Small intestine (tissue), 7 donors: ENCODE data around the gene PEAK1. TPM values are rescaled to one million over a fixed set of nuclear protein-coding genes. Genes with fewer than 3 reads are reported as not detected.

Experiments
- DNase-seq, 2 donors: peaks; one replicate each; pipeline versions ENCODE4 v3.0.0 to v3.0.0-alpha.2; 2013
- FAIRE-seq: peaks from 2 replicates; lab custom pipeline; 2012; peaks lifted over from hg19 to GRCh38; lab: Jason Lieb, UNC
- H3K27ac ChIP-seq, 3 donors: one replicate each; pipeline ENCODE4 v1.5.1; 2013; ENCODE audit warnings: low read length in 2 of 3, mild to moderate bottlenecking in 2 of 3, control low read depth in 1 of 3, inconsistent platforms in 1 of 3, low read depth in 1 of 3, moderate library complexity in 1 of 3
- H3K27me3 ChIP-seq, 3 donors: one replicate each; pipeline ENCODE4 v1.6.1; 2013; ENCODE audit warnings: low read length in 3 of 3, inconsistent platforms in 1 of 3; ENCODE audit not compliant: control insufficient read depth in 3 of 3, insufficient read depth in 3 of 3
- H3K36me3 ChIP-seq, 3 donors: one replicate each; pipeline ENCODE4 v1.6.1; 2013; ENCODE audit warnings: low read length in 3 of 3, inconsistent platforms in 1 of 3, low read depth in 1 of 3, mild to moderate bottlenecking in 1 of 3, moderate library complexity in 1 of 3; ENCODE audit not compliant: control insufficient read depth in 3 of 3, insufficient read depth in 2 of 3
- H3K4me1 ChIP-seq, 3 donors: one replicate each; pipeline ENCODE4 v1.6.1; 2013; ENCODE audit warnings: low read length in 2 of 3, inconsistent platforms in 1 of 3, low read depth in 1 of 3, mild to moderate bottlenecking in 1 of 3, moderate library complexity in 1 of 3; ENCODE audit not compliant: control insufficient read depth in 3 of 3, insufficient read depth in 2 of 3
- H3K4me3 ChIP-seq, 3 donors: one replicate each; pipeline ENCODE4 v1.5.1; 2013; ENCODE audit warnings: low read length in 3 of 3, control low read depth in 1 of 3, inconsistent platforms in 1 of 3, low read depth in 1 of 3, mild to moderate bottlenecking in 1 of 3, moderate library complexity in 1 of 3
- H3K9me3 ChIP-seq, 2 donors: one replicate each; pipeline ENCODE4 v1.6.1; 2013; ENCODE audit warnings: low read depth in 1 of 2, low read length in 1 of 2; ENCODE audit not compliant: control insufficient read depth in 2 of 2, insufficient read depth in 1 of 2
- WGBS, 3 donors: extraction: QIAGEN DNeasy Blood & Tissue Kit; methylation state at CpG; one replicate each; pipeline ENCODE4 v1.1.7; 2013; 5-methylcytosine and 5-hydroxymethylcytosine counted together
- polyA plus RNA-seq, 4 donors: library from polyadenylated mRNA; stranded (reverse) in 3 of 4; unstranded in 1 of 4; fragments of 200-250 nt in 3 of 4; fragments of 120-200 nt in 1 of 4; gene quantifications; one replicate each; pipeline versions ENCODE4 v1.2.1 to v1.2.3, GENCODE V29; 2013
- donor health status: healthy with polysubstance abuse.
- donor health status: control.
- donor health status: control.
- donor health status: Bipolar disorder and iron deficiency.
- donor health status: healthy.

The PEAK1 gene
- polyA plus RNA-seq, 4 donors: 1.4 to 24.8 (median 5.3) TPM

- no peak overlapping the region for H3K4me3 ChIP-seq
- H3K27me3 ChIP-seq: no peaks in the 10 kb centered on the region
- H3K27ac ChIP-seq: no peak overlapping the region
- H3K4me1 ChIP-seq: no peaks in the 10 kb centered on the region
- WGBS, 3 donors: 81 to 87% (median 85%) methylated on average over 3 of the region's 3 CpGs
- H3K9me3 ChIP-seq: peaks cover 0 to 15% of the 10 kb centered on the region in 2 donors
- DNase-seq (no peak), FAIRE-seq (no peak)
- H3K36me3 ChIP-seq: peaks cover 0 to 14% (median 0%) of the 10 kb centered on the region in 3 donors
These were observed 28.4 kb downstream of the PEAK1 start for GRCh38 chr15:77391372-77391951.

GRCh38 chr15:77387365-77388105, 32.4 kb downstream of the PEAK1 start:
- DNase-seq (no peak), FAIRE-seq (no peak)
- 85 to 100% (median 87%) methylated on average over 2 of the region's 2 CpGs for WGBS, 3 donors
- H3K4me1 ChIP-seq: no peaks in the 10 kb centered on the region
- H3K4me3 ChIP-seq: no peak overlapping the region
- H3K27ac ChIP-seq: no peak overlapping the region
- no peaks in the 10 kb centered on the region for H3K9me3 ChIP-seq
- H3K27me3 ChIP-seq: no peaks in the 10 kb centered on the region
- no peaks in the 10 kb centered on the region for H3K36me3 ChIP-seq

- no peak for FAIRE-seq
- no peak overlapping the region for H3K27ac ChIP-seq
- WGBS, 3 donors: 82 to 92% (median 84%) methylated on average over 2 of the region's 2 CpGs
These were observed 33.3 kb downstream of the PEAK1 start for GRCh38 chr15:77386626-77387025.

GRCh38 chr15:77384589-77385359, 35.1 kb downstream of the PEAK1 start:
- Histone ChIP-seq H3K4me1 (no peaks in the 10 kb centered on the region), H3K27ac (no peak overlapping the region), H3K36me3 (no peaks in the 10 kb centered on the region), H3K9me3 (no peaks in the 10 kb centered on the region), H3K4me3 (no peak overlapping the region), H3K27me3 (no peaks in the 10 kb centered on the region)
- no peak for DNase-seq
- no peak for FAIRE-seq

More at GRCh38 chr15:77386626-77387025, 33.3 kb downstream of the PEAK1 start:
- Histone ChIP-seq H3K9me3 (no peaks in the 10 kb centered on the region), H3K4me3 (no peak overlapping the region), H3K36me3 (no peaks in the 10 kb centered on the region), H3K27me3 (no peaks in the 10 kb centered on the region), H3K4me1 (no peaks in the 10 kb centered on the region)
- DNase-seq: no peak

GRCh38 chr15:77384086-77384485, 35.8 kb downstream of the PEAK1 start:
- Histone ChIP-seq H3K9me3 (no peaks in the 10 kb centered on the region), H3K4me3 (no peak overlapping the region), H3K27me3 (no peaks in the 10 kb centered on the region), H3K36me3 (no peaks in the 10 kb centered on the region), H3K27ac (no peak overlapping the region), H3K4me1 (no peaks in the 10 kb centered on the region)
- DNase-seq (no peak), FAIRE-seq (no peak)

GRCh38 chr15:77380033-77380432, 39.9 kb downstream of the PEAK1 start:
- H3K4me3 ChIP-seq: no peak overlapping the region
- no peaks in the 10 kb centered on the region for H3K27me3 ChIP-seq
- H3K27ac ChIP-seq: no peak overlapping the region
- DNase-seq: no peak
- H3K36me3 ChIP-seq: no peaks in the 10 kb centered on the region
- no peaks in the 10 kb centered on the region for H3K9me3 ChIP-seq
- WGBS, 3 donors: 94 to 98% (median 97%) methylated on average over 4 of the region's 4 CpGs
- FAIRE-seq: no peak
- H3K4me1 ChIP-seq: no peaks in the 10 kb centered on the region

GRCh38 chr15:77376770-77377169, 43.1 kb downstream of the PEAK1 start:
- no peaks in the 10 kb centered on the region for H3K36me3 ChIP-seq
- DNase-seq: no peak
- no peak for FAIRE-seq
- no peaks in the 10 kb centered on the region for H3K4me1 ChIP-seq
- H3K27ac ChIP-seq: no peak overlapping the region
- 91 to 100% (median 94%) methylated on average over 1 of the region's 1 CpG for WGBS, 3 donors
- no peaks in the 10 kb centered on the region for H3K27me3 ChIP-seq
- H3K9me3 ChIP-seq: no peaks in the 10 kb centered on the region
- no peak overlapping the region for H3K4me3 ChIP-seq

GRCh38 chr15:77375133-77375532, 44.8 kb downstream of the PEAK1 start:
- Histone ChIP-seq H3K27ac (no peak overlapping the region), H3K27me3 (no peaks in the 10 kb centered on the region), H3K9me3 (no peaks in the 10 kb centered on the region), H3K4me3 (no peak overlapping the region), H3K4me1 (no peaks in the 10 kb centered on the region), H3K36me3 (no peaks in the 10 kb centered on the region)
- WGBS, 3 donors: 92 to 96% (median 93%) methylated on average over 1 of the region's 1 CpG
- FAIRE-seq (no peak), DNase-seq (no peak)
